Parathyroid adenoma (tissue), 2 donors: Measurements from ENCODE around the gene ARL9.

Source experiments
- H2AFZ ChIP-seq: fragments of 300-600 bp; sonication (generic); one replicate; pipeline ENCODE4 v1.7.0; 2017; ENCODE audit warnings: antibody characterized with exemption, mild to moderate bottlenecking
- H3K27ac ChIP-seq: fragments of 300-600 bp; sonication (generic); one replicate; pipeline ENCODE4 v1.7.0; 2017
- H3K27me3 ChIP-seq: fragments of 300-600 bp; sonication (generic); one replicate; pipeline ENCODE4 v1.7.0; 2017; ENCODE audit warnings: low read length; ENCODE audit not compliant: control insufficient read depth, insufficient read depth
- H3K36me3 ChIP-seq: fragments of 300-600 bp; sonication (generic); one replicate; pipeline ENCODE4 v1.7.0; 2017; ENCODE audit warnings: low read length; ENCODE audit not compliant: control insufficient read depth, insufficient read depth
- H3K4me1 ChIP-seq: fragments of 300-600 bp; sonication (generic); one replicate; pipeline ENCODE4 v1.7.0; 2017; ENCODE audit warnings: control low read depth
- H3K4me2 ChIP-seq: fragments of 300-600 bp; sonication (generic); one replicate; pipeline ENCODE4 v1.7.0; 2017; ENCODE audit warnings: low read length
- H3K4me3 ChIP-seq: fragments of 300-600 bp; sonication (generic); one replicate; pipeline ENCODE4 v1.7.0; 2017; ENCODE audit warnings: low read depth, low read length
- H3K79me2 ChIP-seq: fragments of 300-600 bp; sonication (generic); one replicate; pipeline ENCODE4 v1.7.0; 2017; ENCODE audit warnings: control low read depth
- H3K9ac ChIP-seq: fragments of 300-600 bp; sonication (generic); one replicate; pipeline ENCODE4 v1.7.0; 2017; ENCODE audit warnings: mild to moderate bottlenecking
- H3K9me3 ChIP-seq: fragments of 300-600 bp; sonication (generic); one replicate; pipeline ENCODE4 v1.7.0; 2017; ENCODE audit warnings: low read length; ENCODE audit not compliant: control insufficient read depth
- CTCF ChIP-seq: fragments of 300-600 bp; sonication (generic); IDR thresholded peaks from one replicate; pipeline ENCODE4 v1.7.0; 2017; ENCODE audit warnings: antibody characterized with exemption, mild to moderate bottlenecking
- donor health status: primary hyperparathyroidism.

The ARL9 gene

GRCh38 chr4:56469489-56470210 is 35.9 kb upstream of the ARL9 start:
- H3K9ac ChIP-seq: no peak overlapping the region
- H3K4me2 ChIP-seq: no peak overlapping the region
- no peak overlapping the region for H3K4me3 ChIP-seq
- H3K9me3 ChIP-seq: no peaks in the 10 kb centered on the region
- TF ChIP-seq CTCF: no peak
- H3K27me3 ChIP-seq: no peaks in the 10 kb centered on the region
- H3K79me2 ChIP-seq: peaks cover 4% of the 10 kb centered on the region
- no peak overlapping the region for H2AFZ ChIP-seq
- H3K36me3 ChIP-seq: no peaks in the 10 kb centered on the region
- peaks cover 5% of the 10 kb centered on the region for H3K4me1 ChIP-seq
- no peak overlapping the region for H3K27ac ChIP-seq

- no peak overlapping the region for H3K9ac ChIP-seq
- no peaks in the 10 kb centered on the region for H3K79me2 ChIP-seq
- no peak overlapping the region for H3K27ac ChIP-seq
- H3K27me3 ChIP-seq: no peaks in the 10 kb centered on the region
- H3K4me3 ChIP-seq: no peak overlapping the region
- no peak overlapping the region for H2AFZ ChIP-seq
- no peaks in the 10 kb centered on the region for H3K9me3 ChIP-seq
- no peak overlapping the region for H3K4me2 ChIP-seq
- H3K4me1 ChIP-seq: no peaks in the 10 kb centered on the region
- no peaks in the 10 kb centered on the region for H3K36me3 ChIP-seq
- no peak for TF ChIP-seq CTCF
Measured at GRCh38 chr4:56475917-56476316, 29.7 kb upstream of the ARL9 start.

GRCh38 chr4:56477192-56477702 is 28.3 kb upstream of the ARL9 start:
- H3K27me3 ChIP-seq: no peaks in the 10 kb centered on the region
- no peak for TF ChIP-seq CTCF
- no peak overlapping the region for H3K4me3 ChIP-seq
- no peaks in the 10 kb centered on the region for H3K9me3 ChIP-seq
- no peaks in the 10 kb centered on the region for H3K4me1 ChIP-seq
- H3K79me2 ChIP-seq: no peaks in the 10 kb centered on the region
- no peaks in the 10 kb centered on the region for H3K36me3 ChIP-seq
- H3K4me2 ChIP-seq: no peak overlapping the region
- H3K27ac ChIP-seq: no peak overlapping the region
- no peak overlapping the region for H2AFZ ChIP-seq
- no peak overlapping the region for H3K9ac ChIP-seq

GRCh38 chr4:56480691-56481090 is 24.9 kb upstream of the ARL9 start:
- Histone ChIP-seq H3K9ac (no peak overlapping the region), H3K4me1 (no peaks in the 10 kb centered on the region), H3K4me3 (no peak overlapping the region), H3K27me3 (no peaks in the 10 kb centered on the region), H3K36me3 (no peaks in the 10 kb centered on the region), H3K79me2 (no peaks in the 10 kb centered on the region), H3K9me3 (no peaks in the 10 kb centered on the region), H3K4me2 (no peak overlapping the region), H2AFZ (no peak overlapping the region), H3K27ac (no peak overlapping the region)
- no peak for TF ChIP-seq CTCF

- H3K36me3 ChIP-seq: no peaks in the 10 kb centered on the region
- no peak overlapping the region for H3K27ac ChIP-seq
- H3K4me3 ChIP-seq: no peak overlapping the region
- no peak overlapping the region for H3K9ac ChIP-seq
- H3K79me2 ChIP-seq: no peaks in the 10 kb centered on the region
- no peak for TF ChIP-seq CTCF
- H3K4me2 ChIP-seq: no peak overlapping the region
- no peak overlapping the region for H2AFZ ChIP-seq
- H3K4me1 ChIP-seq: no peaks in the 10 kb centered on the region
- H3K27me3 ChIP-seq: no peaks in the 10 kb centered on the region
- H3K9me3 ChIP-seq: no peaks in the 10 kb centered on the region
Measured at GRCh38 chr4:56496241-56496640, 9.3 kb upstream of the ARL9 start.
